GM19099 (cell line): Measurements from ENCODE around the gene OSGEP.
A peak's percentile ranks its signal among the peaks of the same experiment; 100 is the strongest.

Experiments
- POLR2A ChIP-seq: IDR thresholded peaks from 3 replicates; pipeline ENCODE4 v1.6.1; 2011; ENCODE audit warnings: low read depth; ENCODE audit not compliant: insufficient read length; ENCODE audit errors: extremely low read depth

Gene OSGEP

DNA sequence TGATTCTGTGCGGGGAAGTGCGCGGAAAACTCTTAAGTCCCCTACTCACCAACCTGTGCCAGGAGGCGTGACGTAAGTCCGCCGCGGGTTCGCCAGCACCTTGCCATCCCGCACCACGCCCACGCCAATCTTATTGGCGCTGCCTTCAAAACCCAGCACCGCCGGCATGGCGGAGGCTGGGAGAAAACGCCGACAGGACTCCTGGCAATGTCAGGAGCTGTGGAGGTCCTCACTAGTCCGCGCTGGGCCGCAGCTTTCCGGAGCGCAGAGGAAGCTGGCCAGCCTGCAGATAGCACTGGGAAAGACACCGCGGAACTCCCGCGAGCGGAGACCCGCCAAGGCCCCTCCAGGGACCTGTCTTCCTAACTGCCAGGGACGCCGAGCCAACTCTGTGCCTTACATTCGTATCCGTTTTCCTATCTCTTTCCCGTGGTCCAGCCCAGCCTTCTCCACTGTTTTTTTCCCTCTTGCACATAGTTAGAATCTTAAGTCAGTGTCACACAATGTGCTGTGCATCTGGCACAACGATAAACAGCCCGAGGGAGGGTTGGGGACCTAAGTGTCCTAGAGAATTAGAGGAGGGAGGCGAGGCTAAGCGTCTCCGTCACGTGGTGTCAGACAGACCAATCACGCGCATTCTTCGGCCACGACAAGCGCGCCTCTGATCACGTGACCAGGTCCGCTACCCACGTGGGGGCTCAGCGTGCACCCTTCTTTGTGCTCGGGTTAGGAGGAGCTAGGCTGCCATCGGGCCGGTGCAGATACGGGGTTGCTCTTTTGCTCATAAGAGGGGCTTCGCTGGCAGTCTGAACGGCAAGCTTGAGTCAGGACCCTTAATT lies at the start of gene OSGEP, which contains the start of gene APEX1:
Gene OSGEP (minus strand): TSS at position 297 of the 839 bp plus-strand sequence. CDS start 129 bp downstream, at position 168.
Gene APEX1 (plus strand): TSS at position 711 of the 839 bp plus-strand sequence. CDS start 420 bp downstream, outside the sequence.
- TF ChIP-seq POLR2A, result peak; percentile 79

DNA sequence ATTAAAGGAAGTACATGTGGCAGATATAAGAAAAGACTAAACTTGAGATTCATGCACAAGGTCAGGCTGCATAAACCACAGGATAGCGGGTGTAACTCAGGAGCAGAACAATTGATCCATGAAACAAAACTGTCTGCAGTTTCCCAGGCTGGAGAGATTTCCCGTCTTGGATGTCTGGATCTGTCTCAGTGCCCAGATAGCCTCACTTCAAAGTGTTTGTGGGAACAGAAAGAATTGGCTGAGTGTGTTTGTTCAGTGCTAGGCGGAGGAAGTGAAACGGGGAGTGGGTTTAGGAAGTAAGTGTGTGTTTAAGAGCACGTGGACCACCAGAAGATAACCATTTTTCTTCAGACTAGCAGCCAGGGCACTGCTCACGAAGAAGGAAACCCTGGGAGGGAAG lies 49.3 kb upstream of the OSGEP start:
- TF ChIP-seq POLR2A, result no peak

DNA sequence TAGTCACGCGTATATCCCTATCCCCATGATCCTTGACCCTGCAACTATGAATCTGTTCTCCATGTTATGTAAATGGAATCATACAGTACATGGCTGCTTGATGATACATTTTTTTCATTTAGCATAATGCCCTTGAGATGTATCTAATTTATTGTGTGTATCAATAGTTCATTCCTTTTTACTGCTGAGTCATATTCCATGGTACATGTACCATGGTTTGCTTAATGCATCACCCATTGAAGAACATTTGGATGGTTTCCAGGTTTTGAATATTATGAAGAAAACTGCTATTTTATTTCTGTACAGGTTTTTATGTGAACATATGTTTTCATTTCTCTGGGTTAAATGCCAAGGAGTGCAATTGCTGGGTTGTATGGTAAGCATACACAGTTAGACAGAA lies 46.7 kb upstream of the OSGEP start:
- no peak for TF ChIP-seq POLR2A

DNA sequence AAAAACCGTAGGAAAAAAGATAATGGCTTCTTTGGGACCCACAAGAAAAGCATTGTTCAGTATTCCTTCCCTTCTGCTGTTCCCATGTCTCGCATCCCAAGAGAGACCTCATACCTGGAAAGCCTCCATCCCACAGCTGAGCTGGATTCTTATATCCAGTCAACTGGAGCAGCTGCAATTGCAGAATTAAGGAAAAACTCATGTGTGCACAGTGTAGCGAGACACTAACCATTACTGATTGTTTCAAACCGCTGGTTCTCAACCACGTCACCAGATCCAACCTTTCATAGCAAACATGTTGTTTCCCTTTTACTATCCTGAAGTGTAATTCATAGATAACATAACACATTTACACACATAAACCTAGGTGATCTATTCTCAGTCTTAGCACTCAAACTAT lies 45.3 kb upstream of the OSGEP start:
- no peak for TF ChIP-seq POLR2A

- no peak for TF ChIP-seq POLR2A
Measured at GRCh38 chr14:20499108-20499507, 44.5 kb upstream of the OSGEP start.

GRCh38 chr14:20498622-20499021 lies 44.0 kb upstream of the OSGEP start:
- no peak for TF ChIP-seq POLR2A

DNA sequence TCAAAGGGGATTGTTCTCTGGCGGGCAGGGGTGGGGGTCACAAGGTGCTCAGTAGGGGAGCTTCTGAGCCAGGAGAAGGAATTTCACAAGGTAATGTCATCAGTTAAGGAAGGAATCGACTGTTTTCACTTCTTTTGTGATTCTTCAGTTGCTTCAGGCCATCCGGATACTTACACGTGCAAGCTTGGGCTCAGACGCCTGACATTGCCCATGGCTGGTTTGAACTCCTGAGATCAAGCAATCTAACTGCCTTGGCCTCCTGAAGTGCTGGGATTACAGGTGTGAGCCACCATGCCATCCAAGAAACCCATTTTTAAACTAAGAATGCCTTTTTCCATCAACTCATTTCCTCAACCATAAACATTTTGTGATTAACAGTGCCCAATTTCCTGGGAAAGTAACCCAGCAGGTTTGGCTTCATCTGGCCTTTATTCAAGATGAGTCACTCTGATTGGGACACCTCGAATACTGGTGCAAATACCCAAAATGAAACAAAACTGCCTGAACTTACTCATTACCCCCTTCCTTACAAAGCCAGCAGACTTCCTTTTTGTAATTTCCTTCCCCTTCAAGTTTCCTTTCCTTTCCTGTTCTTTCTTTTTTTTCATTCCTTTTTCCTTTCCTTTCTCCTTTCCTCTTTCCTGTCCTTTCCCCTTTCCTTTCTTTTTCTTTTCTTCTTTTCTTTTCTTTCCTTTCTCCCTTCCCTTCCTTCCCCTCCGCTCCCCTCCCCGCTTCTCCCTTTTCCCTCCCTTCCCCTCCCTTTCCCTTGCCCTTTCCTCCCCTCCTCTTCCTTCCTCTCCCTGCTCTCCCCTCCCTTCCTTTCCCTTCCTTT lies 40.5 kb upstream of the OSGEP start:
- no peak for TF ChIP-seq POLR2A

GRCh38 chr14:20493634-20494033 lies 39.0 kb upstream of the OSGEP start:
- TF ChIP-seq POLR2A, result no peak

- TF ChIP-seq POLR2A, result no peak
Measured at GRCh38 chr14:20492486-20492885, 37.9 kb upstream of the OSGEP start.

DNA sequence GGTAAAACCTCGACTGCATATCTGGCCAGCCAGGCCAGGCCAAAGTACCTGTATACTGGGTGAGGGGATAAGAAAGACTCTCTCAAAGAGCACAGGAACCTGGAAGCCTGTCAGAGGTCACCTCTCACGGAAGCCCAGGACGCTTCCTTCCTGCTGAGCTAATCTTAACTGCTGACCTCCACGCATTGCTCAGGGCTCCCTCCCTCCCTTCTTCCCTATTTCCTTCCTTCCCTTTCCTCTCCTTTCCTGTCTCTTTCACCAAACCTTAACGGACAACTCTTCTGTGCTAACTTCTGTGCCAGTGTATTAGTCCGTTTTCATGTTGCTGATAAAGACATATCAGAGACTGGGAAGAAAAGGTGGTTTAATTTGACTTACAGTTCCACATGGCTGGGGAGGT lies 36.0 kb upstream of the OSGEP start:
- no peak for TF ChIP-seq POLR2A

GRCh38 chr14:20489093-20489994 lies 34.7 kb upstream of the OSGEP start:
- TF ChIP-seq POLR2A, result no peak

DNA sequence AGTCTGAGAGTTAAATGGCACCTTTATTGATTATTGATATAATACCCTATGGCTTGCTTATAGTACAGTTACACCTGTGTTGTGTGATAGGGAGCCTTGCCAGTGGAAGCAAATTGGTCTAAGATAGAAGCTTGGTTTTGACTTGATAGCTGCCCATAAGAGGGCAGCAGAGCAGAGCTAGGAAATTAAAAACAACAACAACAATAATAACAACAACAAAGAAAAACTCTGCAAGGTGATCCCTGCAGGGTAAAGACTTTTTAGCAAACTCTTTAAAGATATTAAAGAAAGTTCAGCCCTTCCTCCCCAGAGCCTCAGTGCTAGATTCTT lies 32.7 kb upstream of the OSGEP start:
- TF ChIP-seq POLR2A, result no peak

DNA sequence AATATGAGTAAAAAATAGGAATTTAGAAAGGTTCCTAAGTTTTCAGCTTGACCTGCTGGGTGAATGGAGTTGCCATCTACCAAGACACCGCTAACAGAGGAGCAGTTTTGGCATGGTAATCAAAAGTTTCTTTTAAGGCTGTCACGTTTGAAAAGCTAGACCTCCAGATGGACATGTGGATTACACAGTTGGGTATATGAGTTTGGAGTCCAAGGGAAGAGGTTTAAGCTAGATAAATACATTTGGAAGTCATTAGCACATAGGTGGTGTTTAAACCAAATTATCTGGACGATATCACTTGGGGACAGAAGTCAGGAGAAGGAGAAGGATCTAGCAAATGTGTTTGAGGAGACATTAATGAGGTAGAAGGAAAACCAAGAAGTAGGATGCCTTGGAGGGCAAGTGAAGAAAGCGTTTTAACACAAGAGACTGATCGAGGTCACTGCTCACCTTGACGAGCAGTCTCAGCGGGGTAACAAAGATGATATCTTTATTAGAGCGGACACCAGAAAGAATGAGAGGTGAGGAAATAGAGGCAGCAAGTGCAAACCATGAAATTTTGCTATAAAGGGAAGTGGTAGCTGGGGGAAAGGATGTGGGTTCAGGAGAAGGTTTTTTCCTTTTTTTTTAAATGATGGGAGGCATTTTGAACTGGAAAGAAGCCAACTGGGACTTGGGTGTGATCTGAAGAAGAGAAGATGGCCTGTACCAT lies 32.2 kb upstream of the OSGEP start:
- TF ChIP-seq POLR2A, result no peak

- TF ChIP-seq POLR2A, result no peak
Measured at GRCh38 chr14:20485900-20486299, 31.3 kb upstream of the OSGEP start.
